Endothelial cell of coronary artery (primary cell): Measurements from ENCODE around the gene CA5A. TPM values are rescaled to one million over a fixed set of nuclear protein-coding genes. Genes with fewer than 3 reads are reported as not detected.

Experiments used
- total RNA-seq: library from RNA; depleted of rRNA; stranded (reverse); fragments of >200 nt; gene quantifications from 2 replicates; pipeline ENCODE4 v1.2.3, GENCODE V29; 2014

Gene CA5A
- not detected in 2 replicates for total RNA-seq

GRCh38 chr16:87936375-87937230, at the start of gene CA5A:
Gene CA5A (minus strand): TSS chr16:87936529. CDS start chr16:87936450, 79 bp downstream.

GRCh38 chr16:87950765-87951551, 14.6 kb upstream of the CA5A start, which contains the start of gene BANP:
Gene BANP (plus strand): TSS chr16:87951434. CDS start chr16:87975116, 23,682 bp downstream.

GRCh38 chr16:87869061-87869878, 67.1 kb downstream of the CA5A start, which contains the start of gene SLC7A5:
Gene SLC7A5 (minus strand): TSS chr16:87869507. CDS start chr16:87869422, 85 bp downstream.

Other genes starting within 250 kb of the CA5A start
- 27.6 and 29.0 TPM in 2 replicates for gene KLHDC4, start 170.5 kb downstream of the CA5A start, total RNA-seq
- gene SLC7A5, start 67.0 kb downstream of the CA5A start, total RNA-seq, result 5.9 and 27.4 TPM in 2 replicates
- 15.3 and 20.9 TPM in 2 replicates for gene BANP, start 14.9 kb upstream of the CA5A start, total RNA-seq